ENCODE results near the gene MYEOV.

Gene MYEOV

DNA sequence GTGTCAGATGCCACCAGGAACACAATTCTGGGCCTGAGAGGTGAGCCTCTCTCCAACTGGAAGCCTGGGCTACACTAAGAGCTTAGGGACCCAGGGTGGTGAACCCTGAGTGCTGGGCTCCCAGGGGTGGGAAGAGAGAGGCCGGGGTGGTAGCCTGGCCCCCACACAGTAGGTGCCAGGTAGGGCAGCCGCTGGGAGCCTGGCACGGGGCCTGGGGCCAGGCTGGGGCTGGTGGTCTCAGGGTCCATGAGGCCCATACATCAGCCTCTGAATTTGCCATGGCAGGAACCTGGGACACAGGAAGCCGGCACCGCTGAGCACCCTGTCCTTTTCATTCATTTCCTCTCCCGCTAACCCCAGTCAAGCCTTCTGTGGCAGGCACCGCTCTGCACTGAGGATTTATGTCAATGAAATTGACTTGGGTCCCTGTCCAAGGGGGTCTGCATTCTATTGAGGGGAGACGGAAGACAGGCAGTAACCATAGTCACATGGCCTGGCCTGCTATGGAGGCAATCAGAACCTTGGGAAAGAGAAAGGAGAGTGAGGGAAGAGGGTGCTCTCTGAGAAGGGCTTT is 8.6 kb downstream of the MYEOV start:
- no peak for DNase-seq

DNA sequence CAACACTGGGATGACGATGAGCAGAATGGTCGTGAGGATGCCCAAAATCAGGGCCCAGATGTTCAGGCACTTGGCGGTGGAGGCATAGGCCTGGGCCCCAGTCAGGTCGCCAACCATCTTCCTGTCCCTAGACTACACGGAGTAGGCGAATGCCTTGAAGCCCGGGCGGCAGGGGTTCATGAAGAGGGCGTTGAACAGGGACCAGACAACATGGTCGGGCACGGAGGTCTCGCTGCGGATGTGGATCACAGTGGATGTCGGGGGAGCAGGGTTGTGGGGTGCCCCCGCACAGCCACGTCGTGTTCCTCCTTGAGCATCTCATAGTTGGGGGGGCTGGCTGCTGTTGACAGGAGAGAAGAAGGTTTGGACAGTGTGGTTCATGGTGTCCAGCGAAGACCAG is 9.5 kb downstream of the MYEOV start:
- DNase-seq = no peak

DNA sequence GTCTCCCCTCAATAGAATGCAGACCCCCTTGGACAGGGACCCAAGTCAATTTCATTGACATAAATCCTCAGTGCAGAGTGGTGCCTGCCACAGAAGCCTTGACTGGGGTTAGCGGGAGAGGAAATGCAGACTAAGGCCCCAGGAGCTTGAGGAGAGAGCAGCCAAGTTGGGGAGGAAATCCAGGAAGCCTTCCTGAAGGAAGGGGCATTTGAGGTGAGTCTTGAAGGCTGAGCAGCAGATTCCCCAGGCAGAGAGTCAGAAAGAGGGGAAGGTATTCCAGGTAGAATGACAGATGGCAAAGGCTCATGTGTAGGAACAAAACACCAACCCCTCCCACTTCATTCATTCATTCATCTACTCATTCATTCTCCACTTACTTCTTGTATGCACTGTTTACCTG is 10.3 kb downstream of the MYEOV start:
- DNase-seq = no peak

DNA sequence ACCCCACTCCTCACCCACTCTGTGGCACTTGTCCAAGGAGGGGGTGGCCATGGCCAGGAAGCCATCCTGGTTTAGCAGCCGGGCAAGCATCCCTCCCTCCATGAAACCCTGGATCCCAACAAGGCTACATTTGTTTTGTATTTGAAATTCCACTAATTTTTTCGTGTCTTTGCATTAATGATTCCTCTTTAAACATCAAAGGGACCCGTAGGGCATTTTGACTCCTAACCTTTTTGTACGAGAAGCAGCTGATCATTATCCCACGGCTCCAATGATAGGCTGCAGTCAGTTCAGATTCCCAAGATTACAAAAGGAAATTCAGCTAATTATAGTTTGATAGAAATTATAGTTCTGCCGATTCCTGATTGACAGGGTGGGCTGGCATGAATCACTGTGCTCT is 10.7 kb downstream of the MYEOV start:
- no peak for DNase-seq

DNA sequence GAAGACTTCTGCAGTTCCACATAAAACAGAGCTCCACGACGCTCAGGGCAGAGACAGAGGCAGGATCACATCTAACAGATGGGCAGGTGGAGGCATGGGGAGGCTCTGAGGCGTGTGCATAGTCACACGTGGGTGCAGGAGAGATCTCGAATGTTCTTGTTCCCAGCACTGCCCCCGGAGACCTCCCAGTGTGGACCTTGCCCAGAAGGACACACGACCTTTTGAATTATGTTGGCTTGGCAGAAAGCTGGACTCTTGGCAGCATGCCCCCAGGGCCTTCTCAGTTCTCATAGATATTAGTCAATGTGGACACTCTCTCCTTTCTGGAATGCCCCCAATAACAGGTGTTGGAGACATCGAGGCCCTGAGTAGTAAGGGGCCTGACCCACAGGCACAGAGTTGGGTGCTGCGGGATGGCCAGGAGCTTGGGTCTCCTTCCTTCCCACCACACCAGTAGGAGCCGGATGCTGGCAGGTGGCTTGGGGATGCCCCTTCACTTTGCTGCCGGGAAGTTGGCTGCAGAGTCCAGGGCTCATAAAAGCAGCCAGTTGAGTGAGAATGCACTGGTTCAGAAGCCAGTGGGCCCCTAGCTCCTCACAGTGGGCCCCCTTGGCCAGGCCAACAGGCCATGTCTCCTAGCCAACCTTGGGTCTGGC is 12.1 kb downstream of the MYEOV start:
- DNase-seq = no peak

DNA sequence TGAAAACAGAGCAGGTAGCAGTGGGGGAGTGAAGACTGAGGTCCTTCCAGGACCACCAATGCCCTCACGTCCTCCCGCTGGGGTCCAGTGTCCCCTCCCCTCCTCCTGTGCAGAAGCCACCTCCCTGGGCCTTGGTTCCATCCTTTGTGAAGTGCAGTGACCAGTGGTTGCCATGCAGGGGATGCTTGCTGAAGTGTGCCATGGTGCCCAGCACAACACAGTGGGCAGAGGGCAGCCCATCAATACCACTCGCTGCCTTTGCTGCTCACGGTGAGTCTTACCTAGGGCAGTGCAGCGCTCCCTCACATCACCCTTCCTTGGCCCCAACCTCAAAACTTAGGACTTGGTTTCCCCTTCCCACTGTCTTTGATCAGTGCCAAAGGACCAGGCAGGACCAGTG is 12.9 kb downstream of the MYEOV start:
- no peak for DNase-seq

DNA sequence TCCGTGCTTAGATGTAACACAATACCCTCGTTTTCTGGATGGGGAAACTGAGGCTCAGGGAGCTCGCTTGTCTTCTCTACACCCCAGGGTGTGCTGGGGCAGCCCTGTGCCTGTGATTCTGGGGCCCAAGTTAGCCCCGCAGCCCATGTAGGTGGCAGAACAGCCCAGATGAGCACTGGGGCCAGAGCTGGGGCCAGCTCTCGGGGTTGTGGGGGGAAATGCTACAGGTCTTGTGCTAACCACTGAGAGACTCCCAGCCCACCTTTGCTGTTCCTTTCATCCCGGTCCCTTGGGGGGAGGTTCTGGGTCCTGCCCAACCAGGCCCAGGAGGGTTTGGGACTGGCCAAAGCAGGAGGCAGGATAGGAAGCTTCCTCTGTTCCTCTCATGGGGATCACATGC is 13.5 kb downstream of the MYEOV start:
- no peak for DNase-seq

DNA sequence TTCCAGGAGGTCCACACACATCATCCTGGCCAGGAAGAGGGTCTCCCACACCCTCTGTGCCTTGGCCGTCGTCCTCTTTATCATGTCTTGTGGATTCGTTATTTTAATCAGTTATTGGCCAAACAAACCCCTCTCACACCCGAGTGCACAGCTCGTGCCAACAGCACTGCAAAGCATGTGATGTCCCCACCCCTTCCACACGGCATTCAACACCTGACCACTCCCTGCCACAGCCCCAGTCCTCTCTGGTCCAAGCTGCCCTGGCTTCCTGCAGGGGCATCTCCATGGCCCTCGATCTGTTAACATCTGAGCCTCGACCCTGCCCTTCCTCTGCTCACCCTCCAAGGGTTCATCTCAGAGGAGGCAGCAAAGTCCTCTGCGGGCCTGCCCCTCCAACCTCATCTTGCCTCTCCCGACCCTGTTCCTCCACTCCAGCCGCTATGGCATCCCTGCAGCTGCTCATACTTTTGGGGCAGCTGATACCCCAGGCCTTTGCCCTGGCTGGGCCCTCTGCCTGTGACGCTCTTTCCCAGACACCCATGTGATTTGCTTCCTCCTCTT is 14.0 kb downstream of the MYEOV start:
- DNase-seq = no peak

DNA sequence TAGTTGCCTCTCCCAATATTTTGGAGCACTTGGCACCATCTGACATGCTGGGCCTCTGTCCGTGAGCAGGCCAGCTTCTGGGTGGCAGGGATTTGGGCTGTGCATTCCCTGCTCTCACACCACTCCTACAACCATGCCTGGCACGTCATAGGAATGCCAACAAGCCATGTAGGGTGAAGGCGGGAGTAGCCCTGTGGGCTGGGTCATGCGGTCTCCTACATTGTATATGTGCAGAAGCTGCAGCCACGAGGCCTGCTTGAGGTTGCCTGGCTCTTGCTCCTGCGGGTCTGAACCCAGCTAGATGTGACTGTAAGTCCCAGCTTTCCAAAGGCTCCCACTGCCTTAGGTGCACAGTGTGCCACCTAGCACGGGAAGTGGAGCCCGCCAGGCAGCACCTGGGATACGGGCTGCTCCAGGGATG is 14.5 kb downstream of the MYEOV start:
- no peak for DNase-seq

DNA sequence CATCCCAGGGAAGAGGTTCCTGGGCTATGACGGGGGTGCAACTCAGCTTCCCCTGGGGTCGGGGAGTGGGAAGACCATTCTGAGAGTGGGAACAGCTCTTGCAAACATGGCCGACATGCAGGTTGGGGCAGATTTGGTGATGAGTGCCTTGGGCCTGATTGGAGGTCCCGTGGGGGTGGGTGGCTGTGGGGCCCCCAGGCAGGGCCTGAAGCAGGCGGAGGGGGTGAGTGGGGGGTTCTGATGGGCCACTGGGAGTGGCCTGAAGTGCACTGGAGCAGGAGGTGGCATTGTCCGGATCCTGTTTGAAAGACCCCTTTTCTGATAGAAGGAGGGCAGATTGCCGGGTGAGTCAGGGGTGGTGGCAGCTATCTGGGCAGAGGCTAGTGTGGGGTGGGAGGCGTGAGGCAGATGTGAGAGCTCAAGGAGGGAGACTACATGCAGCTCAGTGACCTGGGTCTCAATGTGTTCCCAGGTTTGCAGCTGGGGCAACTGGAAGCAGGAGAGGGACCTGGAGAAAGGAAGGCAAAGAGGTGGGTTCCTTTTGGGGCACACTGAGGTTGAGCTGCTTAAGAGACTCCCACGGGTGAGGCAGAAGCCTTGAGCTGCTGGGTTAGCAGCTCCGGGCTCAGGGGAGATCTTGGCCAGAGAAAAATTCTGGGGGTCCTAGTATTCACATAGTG is 15.1 kb downstream of the MYEOV start:
- DNase-seq = no peak

DNA sequence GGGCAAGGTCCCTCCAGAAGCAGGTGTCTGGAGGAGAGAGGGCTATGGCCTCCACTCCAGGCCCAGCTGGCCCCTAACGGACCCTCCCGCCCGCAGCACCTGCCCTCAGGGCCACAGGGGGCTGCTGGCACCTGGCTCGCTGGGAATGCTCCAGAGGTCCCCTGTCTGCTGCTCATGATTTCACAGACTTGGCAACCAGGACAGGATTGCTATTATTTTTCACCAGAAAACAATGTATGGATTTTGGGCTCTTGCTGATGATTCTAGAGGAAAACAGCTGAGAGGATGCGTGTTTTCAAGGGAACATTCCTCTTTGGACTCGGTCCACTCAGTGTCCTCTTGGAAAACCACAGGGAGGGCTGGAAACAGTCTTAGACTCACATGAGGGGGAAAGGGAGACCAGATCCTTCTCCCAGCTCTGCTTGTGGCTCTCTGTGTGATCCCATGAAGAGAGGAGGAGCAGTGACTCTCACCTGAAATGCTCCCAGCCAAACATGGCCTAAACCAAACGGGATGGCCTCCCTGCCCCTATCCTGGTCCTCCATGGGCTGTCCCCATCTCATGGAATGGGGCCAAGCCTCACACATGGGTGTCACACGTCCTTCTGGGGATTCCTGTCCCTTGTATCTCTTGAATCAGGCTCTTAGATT is 15.8 kb downstream of the MYEOV start:
- no peak for DNase-seq

DNA sequence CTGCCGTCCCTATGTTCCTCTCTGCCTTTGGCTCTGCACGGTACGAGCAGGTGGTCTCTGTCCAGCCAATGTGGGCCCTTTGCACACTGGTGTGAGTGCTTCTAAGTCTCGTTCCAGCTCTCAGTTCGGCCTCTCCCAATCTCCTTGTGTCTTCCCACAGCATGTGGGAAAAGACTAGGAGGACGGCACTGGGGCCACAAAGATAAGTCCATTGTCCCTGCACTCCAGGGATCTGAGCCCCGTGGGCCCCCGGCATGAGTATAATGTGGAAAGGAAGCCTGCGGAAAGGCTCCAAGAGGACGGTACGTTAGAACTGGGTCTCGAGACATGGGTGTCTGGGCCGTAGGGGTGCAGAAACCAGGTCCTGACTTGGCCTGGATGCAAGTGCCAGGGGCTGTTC is 16.4 kb downstream of the MYEOV start:
- no peak for DNase-seq

DNA sequence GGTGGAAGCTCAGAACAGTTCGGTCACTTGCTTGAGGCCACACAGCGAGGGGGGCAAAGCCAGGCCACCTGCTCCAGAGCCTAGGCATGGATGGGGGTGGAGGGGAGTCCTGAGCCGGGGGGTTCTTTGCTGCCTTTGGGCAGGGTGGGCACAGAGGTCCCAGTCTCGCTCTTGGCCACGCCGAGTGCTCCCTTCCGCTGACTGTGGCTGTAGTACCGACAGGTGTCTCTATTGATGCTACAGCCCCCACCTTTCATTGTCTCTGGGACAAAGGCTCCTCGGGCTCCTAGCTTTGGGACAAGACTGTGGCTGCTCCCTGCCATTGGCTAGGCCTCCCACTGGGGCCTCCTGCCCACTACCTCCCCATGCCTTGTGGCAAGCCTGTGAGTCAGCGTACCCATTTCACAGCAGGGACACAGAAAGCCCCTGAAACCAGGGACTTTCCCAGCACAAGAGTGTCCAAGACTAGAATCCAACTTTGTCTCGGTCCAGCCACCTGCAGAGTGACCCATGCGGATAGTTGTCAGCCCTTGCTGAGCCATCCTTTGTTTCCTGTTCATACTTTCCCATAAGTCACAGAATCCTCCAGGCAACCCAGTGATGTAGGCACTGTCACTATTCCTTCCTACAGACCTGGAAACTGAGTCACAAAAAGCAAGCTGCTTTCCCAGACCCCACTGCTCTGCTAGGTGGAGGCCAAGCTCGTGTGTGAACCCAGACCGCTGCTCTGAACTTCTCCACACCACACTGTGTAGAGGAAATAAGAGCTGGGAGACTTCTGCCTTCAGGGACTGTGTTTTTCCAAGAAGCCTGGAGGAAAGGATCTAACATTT is 17.2 kb downstream of the MYEOV start:
- DNase-seq = no peak

DNA sequence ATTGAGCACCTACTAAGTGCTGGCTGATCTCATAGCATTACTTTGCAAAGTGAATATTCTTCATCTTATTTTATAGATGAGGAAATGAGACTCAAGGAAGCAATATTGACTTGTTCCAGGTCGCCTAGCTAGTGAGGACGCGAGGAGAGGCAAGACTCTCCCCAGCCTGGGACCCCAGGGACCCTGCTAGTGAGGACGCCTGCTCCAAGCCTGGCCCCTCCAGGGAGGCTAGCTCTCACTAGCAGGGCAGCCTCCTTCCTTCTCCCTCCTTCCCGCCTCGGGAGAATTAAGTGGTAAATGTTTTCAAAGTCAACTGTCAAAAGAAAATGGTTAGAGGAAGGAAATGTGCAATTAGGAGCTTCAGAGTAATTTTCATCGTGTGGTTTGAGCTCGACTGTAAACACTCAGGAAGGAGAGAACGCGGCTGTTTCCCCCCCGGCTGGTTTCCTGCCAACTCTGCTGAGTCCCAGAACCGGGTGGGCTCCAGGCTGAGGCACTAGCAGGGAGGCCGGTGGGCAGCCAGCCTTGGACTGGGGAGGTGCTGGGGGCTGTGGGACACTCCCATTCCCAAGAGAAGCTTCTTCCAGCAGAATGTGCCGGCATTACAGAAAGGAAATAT is 17.9 kb downstream of the MYEOV start:
- DNase-seq = no peak

DNA sequence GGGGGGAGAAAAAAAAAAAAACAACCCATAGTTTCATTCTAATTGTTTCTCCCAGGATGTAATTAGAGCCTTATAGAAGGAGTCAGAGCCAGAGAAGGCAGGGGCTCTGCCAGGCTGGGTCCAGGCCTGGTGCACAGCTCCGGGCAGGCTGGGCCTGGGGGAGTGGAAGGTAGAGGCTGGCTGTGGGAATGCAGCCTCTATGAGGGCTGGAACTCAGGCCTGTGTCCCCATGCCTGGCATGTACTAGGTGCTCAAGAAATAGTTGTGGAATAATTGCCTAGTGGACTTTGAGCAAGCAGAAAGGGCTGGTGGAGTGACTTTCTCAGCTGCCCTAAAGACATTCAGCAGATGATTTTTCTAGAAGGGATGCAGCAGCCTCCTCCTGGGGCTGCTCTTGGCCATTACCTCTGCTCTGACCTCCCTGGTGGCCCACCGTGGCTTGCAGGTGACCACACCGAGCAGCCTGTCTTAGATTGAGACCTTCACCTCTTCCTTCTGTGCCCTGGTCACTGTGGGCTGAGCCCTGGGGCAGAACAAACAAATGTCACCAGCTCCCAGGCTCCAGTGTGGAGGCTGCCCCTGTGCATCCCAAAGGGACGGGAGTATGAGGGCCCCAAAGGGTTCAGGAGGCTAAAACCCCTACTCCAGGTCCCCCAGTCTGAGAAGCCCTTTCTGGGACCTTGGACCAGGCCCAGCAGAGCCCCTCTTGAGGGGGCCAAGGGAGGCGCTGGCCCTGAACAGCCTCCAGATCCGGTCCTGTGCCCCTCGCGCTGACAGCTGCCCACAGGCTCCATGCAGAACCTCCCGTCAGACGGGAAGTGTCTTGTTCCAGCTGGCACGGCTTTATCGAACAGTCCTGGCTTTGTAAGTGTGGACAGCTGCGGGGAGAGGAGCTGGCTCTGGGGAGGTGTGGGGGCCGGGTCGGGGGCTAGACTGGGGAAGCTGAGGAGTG is 18.8 kb downstream of the MYEOV start:
- DNase-seq = no peak

DNA sequence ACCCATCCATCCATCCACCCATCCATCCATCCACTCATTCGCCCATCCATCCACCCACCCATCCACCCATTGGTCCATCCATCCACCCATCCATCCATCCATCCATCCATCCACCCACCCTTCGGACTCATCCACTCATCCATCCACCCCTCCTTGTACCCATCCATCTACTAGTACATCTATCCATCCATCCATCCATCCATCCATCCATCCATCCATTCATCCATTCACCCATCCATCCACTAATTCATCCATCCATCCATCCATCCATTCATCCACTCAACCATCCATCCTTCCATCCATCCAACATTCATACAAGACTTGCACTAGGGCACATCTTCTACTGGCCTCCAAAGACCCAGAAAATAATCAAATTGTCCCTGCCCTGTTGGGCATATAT is 20.0 kb downstream of the MYEOV start:
- DNase-seq = no peak

DNA sequence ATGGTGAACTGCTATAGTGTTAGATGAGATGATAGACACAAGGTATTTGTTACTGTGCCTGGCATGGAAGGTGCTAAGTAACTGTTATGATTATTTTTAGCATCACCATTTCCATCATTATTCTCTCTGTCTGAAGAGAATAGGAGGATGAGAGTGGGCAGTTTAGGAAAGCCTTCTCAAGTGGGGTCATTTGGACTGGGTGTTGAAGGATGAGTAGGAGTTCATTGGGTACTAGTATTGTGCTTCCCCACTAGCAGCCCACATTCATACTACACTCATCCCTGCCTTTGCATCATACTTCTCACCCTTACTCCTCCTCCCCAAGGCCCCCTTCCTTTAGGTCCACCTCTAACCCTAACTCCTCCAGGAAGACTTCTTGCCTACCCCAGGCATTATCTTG is 20.6 kb downstream of the MYEOV start:
- no peak for DNase-seq

DNA sequence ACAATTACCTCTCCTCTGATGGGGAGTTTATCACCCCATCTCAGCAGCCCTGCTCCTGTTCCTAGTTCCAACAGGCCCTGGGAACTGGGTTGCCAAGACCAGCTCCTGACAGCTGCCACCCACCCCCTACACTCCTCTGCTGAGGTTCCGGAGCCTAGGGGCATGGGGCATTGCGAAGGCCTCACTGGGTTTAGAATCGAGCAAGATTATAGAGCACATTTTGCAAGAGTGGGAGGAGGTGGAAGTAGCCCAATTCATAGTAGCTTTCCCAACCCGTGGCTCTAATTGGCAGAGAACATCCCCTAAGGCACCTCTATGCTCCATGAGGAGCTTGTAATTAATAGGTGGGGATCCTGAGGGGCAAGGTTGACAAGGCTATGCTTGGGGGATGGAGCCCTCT is 23.0 kb downstream of the MYEOV start:
- DNase-seq = no peak

DNA sequence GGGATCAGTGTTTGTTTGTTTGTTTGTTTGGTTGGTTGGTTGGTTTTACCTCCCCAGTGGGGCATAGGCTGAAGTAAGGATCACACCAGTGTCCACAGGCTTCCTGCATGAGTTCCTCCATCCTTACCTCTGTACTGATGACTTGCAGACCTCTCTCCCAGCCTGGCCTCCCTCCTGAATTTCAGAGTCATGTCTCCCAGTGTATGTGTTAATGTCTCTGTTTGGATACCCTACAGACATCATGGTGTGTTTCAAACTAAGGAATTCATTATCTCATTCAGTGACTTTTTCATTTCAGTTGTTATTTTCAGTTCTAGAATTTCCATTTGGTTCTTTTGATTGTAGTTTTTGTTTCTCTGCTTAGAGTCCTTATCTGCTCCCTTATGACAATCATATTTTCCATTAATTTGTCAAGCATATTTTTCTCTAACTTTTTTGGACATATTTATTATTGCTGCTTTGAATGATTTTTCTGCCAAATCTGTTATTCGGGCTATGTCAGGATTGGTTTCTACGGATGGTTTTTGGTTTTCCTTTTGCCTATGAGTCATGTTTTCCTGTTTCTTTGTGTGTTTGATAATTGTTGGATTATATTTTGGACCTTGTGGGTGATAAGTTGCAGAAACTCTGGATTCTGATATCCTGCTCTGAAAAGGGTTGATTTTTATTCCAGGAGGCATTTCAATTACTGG is 23.6 kb downstream of the MYEOV start:
- no peak for DNase-seq

DNA sequence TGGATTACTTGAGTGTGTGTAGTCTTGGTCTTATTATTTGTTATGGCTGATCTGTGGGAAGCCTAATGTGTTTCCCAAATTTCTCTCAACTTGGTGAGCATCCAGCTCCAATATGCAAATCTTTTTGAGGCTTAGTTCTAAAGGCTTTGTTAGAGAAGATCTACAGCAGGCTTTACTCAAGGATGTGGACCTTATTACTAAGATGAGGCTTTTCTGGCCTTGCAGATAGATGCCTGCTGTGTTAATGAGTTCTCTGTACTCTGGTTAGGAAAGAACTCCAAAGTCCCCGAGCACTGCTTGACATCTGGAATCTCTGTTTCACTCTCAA is 24.1 kb downstream of the MYEOV start:
- DNase-seq = no peak

Data from NCI-H1694 treated with DMSO at 0.1 percent for 48 hours (cell line).